ENCODE data around the gene LAMA4.

DNA sequence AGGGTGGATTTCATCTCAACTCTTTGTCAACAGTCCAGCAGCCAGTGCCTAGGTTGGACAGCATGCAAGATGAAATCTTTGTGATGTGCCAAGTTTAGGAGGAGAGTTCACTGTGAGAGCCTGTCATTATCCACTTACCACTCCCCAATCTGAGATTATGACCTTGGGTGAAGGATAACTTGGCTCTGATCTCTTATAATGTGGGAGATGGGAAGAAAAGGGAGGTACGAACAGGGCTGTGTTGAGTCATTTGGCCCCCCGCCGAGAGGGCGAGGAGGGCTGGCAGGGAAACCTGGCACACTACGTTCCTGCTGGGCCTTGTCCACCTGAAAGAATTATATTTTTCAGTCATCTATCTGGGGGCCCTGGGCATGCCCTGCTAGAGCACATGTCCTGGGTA lies 35.8 kb downstream of the LAMA4 start:
- TF ChIP-seq, protein P1, sequence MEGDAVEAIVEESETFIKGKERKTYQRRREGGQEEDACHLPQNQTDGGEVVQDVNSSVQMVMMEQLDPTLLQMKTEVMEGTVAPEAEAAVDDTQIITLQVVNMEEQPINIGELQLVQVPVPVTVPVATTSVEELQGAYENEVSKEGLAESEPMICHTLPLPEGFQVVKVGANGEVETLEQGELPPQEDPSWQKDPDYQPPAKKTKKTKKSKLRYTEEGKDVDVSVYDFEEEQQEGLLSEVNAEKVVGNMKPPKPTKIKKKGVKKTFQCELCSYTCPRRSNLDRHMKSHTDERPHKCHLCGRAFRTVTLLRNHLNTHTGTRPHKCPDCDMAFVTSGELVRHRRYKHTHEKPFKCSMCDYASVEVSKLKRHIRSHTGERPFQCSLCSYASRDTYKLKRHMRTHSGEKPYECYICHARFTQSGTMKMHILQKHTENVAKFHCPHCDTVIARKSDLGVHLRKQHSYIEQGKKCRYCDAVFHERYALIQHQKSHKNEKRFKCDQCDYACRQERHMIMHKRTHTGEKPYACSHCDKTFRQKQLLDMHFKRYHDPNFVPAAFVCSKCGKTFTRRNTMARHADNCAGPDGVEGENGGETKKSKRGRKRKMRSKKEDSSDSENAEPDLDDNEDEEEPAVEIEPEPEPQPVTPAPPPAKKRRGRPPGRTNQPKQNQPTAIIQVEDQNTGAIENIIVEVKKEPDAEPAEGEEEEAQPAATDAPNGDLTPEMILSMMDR (conservative IDR thresholded peaks at IDR 0.05): no peak
- no peak for TF ChIP-seq EZH2 (IDR thresholded peaks at IDR 0.05; ENCODE audit: low read depth)

Measured in PC-9 (cell line).